GM23338 (cell line): ENCODE results near the gene RALGPS1. TPM values are rescaled to one million over a fixed set of nuclear protein-coding genes. Genes with fewer than 3 reads are reported as not detected.

Experiments
- ATAC-seq: fragments of 200-7000 bp; cut with Tn5 transposase; 3 replicates; pipeline ENCODE4 v1.9.1; 2020
- DNase-seq: peaks from one replicate; pipeline ENCODE4 v3.0.0-alpha.2; 2015; ENCODE audit warnings: low spot score
- H2AFZ ChIP-seq: fragments of 200-600 bp; sonication (generic); 2 replicates; pipeline ENCODE4 v1.8.0; 2016; ENCODE audit warnings: antibody characterized with exemption, mild to moderate bottlenecking, moderate library complexity
- H3F3A ChIP-seq: fragments of 200-600 bp; sonication (generic); replicated peaks from 2 replicates; pipeline ENCODE4 v1.8.0; 2017; ENCODE audit warnings: antibody characterized with exemption, mixed run types, low read depth
- H3K27ac ChIP-seq: fragments of 200-600 bp; sonication (generic); 2 replicates; pipeline ENCODE4 v1.6.1; 2016; ENCODE audit warnings: low read depth
- H3K27me3 ChIP-seq: fragments of 200-600 bp; sonication (generic); 2 replicates; pipeline ENCODE4 v1.8.0; 2016; ENCODE audit warnings: mild to moderate bottlenecking, mixed run types, moderate library complexity; ENCODE audit not compliant: insufficient read depth
- H3K36me3 ChIP-seq: fragments of 200-600 bp; sonication (generic); 2 replicates; pipeline ENCODE4 v1.8.0; 2016; ENCODE audit warnings: mild to moderate bottlenecking; ENCODE audit not compliant: insufficient read depth
- H3K4me1 ChIP-seq: fragments of 200-600 bp; sonication (generic); 2 replicates; pipeline ENCODE4 v1.8.0; 2016; ENCODE audit warnings: mild to moderate bottlenecking, moderate library complexity; ENCODE audit not compliant: insufficient read depth
- H3K4me2 ChIP-seq: fragments of 200-600 bp; sonication (generic); 2 replicates; pipeline ENCODE4 v1.7.1; 2017; ENCODE audit warnings: mixed run types
- H3K4me3 ChIP-seq: fragments of 200-600 bp; sonication (generic); 2 replicates; pipeline ENCODE4 v1.6.1; 2016; ENCODE audit warnings: mixed run types
- H3K79me2 ChIP-seq: fragments of 200-600 bp; sonication (generic); replicated peaks from 2 replicates; pipeline ENCODE4 v1.8.0; 2017; ENCODE audit warnings: mild to moderate bottlenecking; ENCODE audit not compliant: insufficient read depth
- H3K9me2 ChIP-seq: fragments of 200-600 bp; sonication (generic); 2 replicates; pipeline ENCODE4 v1.8.0; 2017; ENCODE audit not compliant: insufficient read depth
- H4K20me1 ChIP-seq: fragments of 200-600 bp; sonication (generic); replicated peaks from 2 replicates; pipeline ENCODE4 v1.8.0; 2017; ENCODE audit warnings: mild to moderate bottlenecking; ENCODE audit not compliant: insufficient read depth
- H3K27ac Mint-ChIP-seq: 2 replicates; pipeline ENCODE4 v1.8.0; 2020; ENCODE audit warnings: inconsistent platforms, mild to moderate bottlenecking, moderate library complexity, mixed read lengths
- H3K27me3 Mint-ChIP-seq: 3 replicates; pipeline ENCODE4 v1.8.0; 2022; ENCODE audit warnings: low read depth, mild to moderate bottlenecking, moderate library complexity, mixed read lengths, inconsistent platforms; ENCODE audit not compliant: insufficient read depth, poor library complexity
- H3K36me3 Mint-ChIP-seq: 3 replicates; pipeline ENCODE4 v1.8.0; 2021; ENCODE audit warnings: low read depth, mild to moderate bottlenecking, inconsistent platforms, moderate library complexity, mixed read lengths
- H3K4me1 Mint-ChIP-seq: 3 replicates; pipeline ENCODE4 v1.8.0; 2020; ENCODE audit warnings: mild to moderate bottlenecking, inconsistent platforms, mixed read lengths
- H3K4me3 Mint-ChIP-seq: 3 replicates; pipeline ENCODE4 v1.8.0; 2021; ENCODE audit warnings: moderate library complexity, mild to moderate bottlenecking, inconsistent platforms, mixed read lengths
- H3K9me3 Mint-ChIP-seq: 3 replicates; pipeline ENCODE4 v1.8.0; 2020; ENCODE audit warnings: moderate library complexity, mild to moderate bottlenecking, inconsistent platforms, mixed read lengths
- CREB1 ChIP-seq: fragments of 250-450 bp; sonication (Bioruptor Pico); IDR thresholded peaks from 2 replicates; pipeline ENCODE4 v1.5.0; 2020; ENCODE audit warnings: low read depth, mild to moderate bottlenecking, moderate library complexity
- CTCF ChIP-seq, 2 experiments: fragments of 200-600 bp in 1 of 2; sonication (generic) in 1 of 2; conservative IDR thresholded peaks; 2 replicates each; pipeline versions ENCODE4 v1.5.1 to v1.6.1; 2016 to 2017; ENCODE audit warnings: antibody characterized with exemption in 2 of 2, low read depth in 2 of 2, mild to moderate bottlenecking in 2 of 2, moderate library complexity in 1 of 2
- EZH2 ChIP-seq: fragments of 200-600 bp; sonication (generic); IDR thresholded peaks from one replicate; pipeline ENCODE4 v1.8.0; 2017; ENCODE audit warnings: antibody characterized with exemption, mild to moderate bottlenecking, low read depth; ENCODE audit not compliant: unreplicated experiment
- EZH2phosphoT487 ChIP-seq: fragments of 200-600 bp; sonication (generic); IDR thresholded peaks from one replicate; pipeline ENCODE4 v1.8.1; 2018; ENCODE audit warnings: antibody characterized with exemption; ENCODE audit not compliant: unreplicated experiment
- JUNB ChIP-seq: IDR thresholded peaks from one replicate; pipeline ENCODE4 v1.6.1; 2016; ENCODE audit warnings: antibody characterized with exemption; ENCODE audit not compliant: unreplicated experiment
- NANOG ChIP-seq: IDR thresholded peaks from 2 replicates; pipeline ENCODE4 v1.6.1; 2016; ENCODE audit warnings: antibody characterized with exemption, borderline replicate concordance
- POLR2AphosphoS5 ChIP-seq: IDR thresholded peaks from 2 replicates; pipeline ENCODE4 v1.6.1; 2016; ENCODE audit warnings: antibody characterized with exemption, low read depth
- REST ChIP-seq: IDR thresholded peaks from one replicate; pipeline ENCODE4 v1.6.1; 2018; ENCODE audit warnings: antibody characterized with exemption; ENCODE audit not compliant: unreplicated experiment
- STAT1 ChIP-seq: IDR thresholded peaks from one replicate; pipeline ENCODE4 v1.6.1; 2016; ENCODE audit warnings: antibody characterized with exemption; ENCODE audit not compliant: unreplicated experiment
- ZNF114 ChIP-seq: fragments of 250-450 bp; sonication (Bioruptor Pico); IDR thresholded peaks from 2 replicates; pipeline ENCODE4 v1.5.0; 2020; ENCODE audit warnings: mild to moderate bottlenecking, moderate library complexity
- ZNF331 ChIP-seq: fragments of 250-450 bp; sonication (Bioruptor Pico); IDR thresholded peaks from 2 replicates; pipeline ENCODE4 v1.5.0; 2020; ENCODE audit warnings: low read depth, mild to moderate bottlenecking, moderate library complexity
- ZNF462 ChIP-seq: fragments of 250-450 bp; sonication (Bioruptor Pico); IDR thresholded peaks from 2 replicates; pipeline ENCODE4 v1.5.0; 2020; ENCODE audit warnings: mild to moderate bottlenecking, moderate library complexity
- polyA plus RNA-seq: library from polyadenylated mRNA; unstranded; fragments of >200 nt; fragmentation: Nextera tagmentation; extraction: Ambion mirVana; gene quantifications from 2 replicates; pipeline ENCODE4 v1.2.1, GENCODE V29; 2016
- total RNA-seq: library from RNA; depleted of rRNA; stranded (reverse); fragments of >200 nt; shearing (Covaris generic); gene quantifications from 2 replicates; pipeline ENCODE4 v1.2.3, GENCODE V29; 2014

The RALGPS1 gene
- total and polyA plus RNA-seq, 2 experiments from 2014 or later, result 18.2 to 57.1 TPM

- Mint-ChIP-seq H3K27ac (no peak overlapping the region), H3K9me3 (no peaks in the 10 kb centered on the region), H3K27me3 (no peaks in the 10 kb centered on the region), H3K4me3 (no peak overlapping the region), H3K4me1 (peaks cover 8% of the 10 kb centered on the region), H3K36me3 (peaks cover 4% of the 10 kb centered on the region; the same call in 1 of the 3 replicates)
- Histone ChIP-seq H3K9me2 (no peaks in the 10 kb centered on the region), H3K4me1 (no peaks in the 10 kb centered on the region), H3K79me2 (no peaks in the 10 kb centered on the region), H3K27me3 (no peaks in the 10 kb centered on the region), H3K4me2 (no peak overlapping the region), H3K27ac (no peak overlapping the region), H4K20me1 (0 out of 2 replicates have a peak, but pooled peaks cover 4% of the 10 kb centered on the region), H2AFZ (no peak overlapping the region), H3K36me3 (no peaks in the 10 kb centered on the region), H3F3A (no peaks in the 10 kb centered on the region; the same call in 1 of the 2 replicates), H3K4me3 (no peak overlapping the region)
- no peak for ATAC-seq
- TF ChIP-seq STAT1, result no peak
- TF ChIP-seq CTCF (conservative IDR thresholded peaks at IDR 0.05; ENCODE audit: low read depth in 2 of 2), result no peak
- TF ChIP-seq POLR2AphosphoS5, result no peak
- no peak for TF ChIP-seq NANOG
- no peak for TF ChIP-seq REST
- no peak for TF ChIP-seq JUNB
- no peak for TF ChIP-seq ZNF331
- TF ChIP-seq CREB1 (CRISPR knock-in tag), result no peak
- TF ChIP-seq ZNF462 (CRISPR knock-in tag), result no peak
- no peak for TF ChIP-seq ZNF114 (CRISPR knock-in tag)
- TF ChIP-seq EZH2phosphoT487, result no peak
- TF ChIP-seq EZH2, result no peak
- DNase-seq, result no peak
These were observed 318.4 kb downstream of the RALGPS1 start for GRCh38 chr9:127232833-127233549.
